ENCODE data around the gene CIB2.

- TF ChIP-seq, protein P1, sequence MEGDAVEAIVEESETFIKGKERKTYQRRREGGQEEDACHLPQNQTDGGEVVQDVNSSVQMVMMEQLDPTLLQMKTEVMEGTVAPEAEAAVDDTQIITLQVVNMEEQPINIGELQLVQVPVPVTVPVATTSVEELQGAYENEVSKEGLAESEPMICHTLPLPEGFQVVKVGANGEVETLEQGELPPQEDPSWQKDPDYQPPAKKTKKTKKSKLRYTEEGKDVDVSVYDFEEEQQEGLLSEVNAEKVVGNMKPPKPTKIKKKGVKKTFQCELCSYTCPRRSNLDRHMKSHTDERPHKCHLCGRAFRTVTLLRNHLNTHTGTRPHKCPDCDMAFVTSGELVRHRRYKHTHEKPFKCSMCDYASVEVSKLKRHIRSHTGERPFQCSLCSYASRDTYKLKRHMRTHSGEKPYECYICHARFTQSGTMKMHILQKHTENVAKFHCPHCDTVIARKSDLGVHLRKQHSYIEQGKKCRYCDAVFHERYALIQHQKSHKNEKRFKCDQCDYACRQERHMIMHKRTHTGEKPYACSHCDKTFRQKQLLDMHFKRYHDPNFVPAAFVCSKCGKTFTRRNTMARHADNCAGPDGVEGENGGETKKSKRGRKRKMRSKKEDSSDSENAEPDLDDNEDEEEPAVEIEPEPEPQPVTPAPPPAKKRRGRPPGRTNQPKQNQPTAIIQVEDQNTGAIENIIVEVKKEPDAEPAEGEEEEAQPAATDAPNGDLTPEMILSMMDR (IDR thresholded peaks at IDR 0.05), result no peak
- TF ChIP-seq POLR2A (IDR thresholded peaks at IDR 0.05) (no peak), POLR2AphosphoS5 (IDR thresholded peaks at IDR 0.05) (no peak)
Measured at GRCh38 chr15:78164010-78164409, 32.8 kb upstream of the CIB2 start.

All from prostate gland (tissue), 2 donors.